Panc1 (cell line): ENCODE data around the gene ROR1. TPM values are rescaled to one million over a fixed set of nuclear protein-coding genes. Genes with fewer than 3 reads are reported as not detected.

ENCODE experiments used
- ATAC-seq: fragments of 200-7000 bp; cut with Tn5 transposase; 2 replicates; pipeline ENCODE4 v1.9.1; 2020; ENCODE audit warnings: mild to moderate bottlenecking, moderate library complexity
- BruUV-seq: library from RNA; stranded (reverse); fragments of 400-500 nt; replicated peaks from 2 replicates; lab custom pipeline; 2021; lab: Mats Ljungman, UMichigan
- CTCF ChIA-PET: fragments of 300-600 bp; sonication (Branson Sonifier 250); formaldehyde crosslinking; loops from one replicate; lab custom pipeline; 2022; ENCODE audit warnings: antibody characterized with exemption; lab: Charles Lee
- POLR2A ChIA-PET: fragments of 300-600 bp; sonication (Branson Sonifier 250); formaldehyde crosslinking; loops from one replicate; lab custom pipeline; 2022; ENCODE audit warnings: antibody characterized with exemption; lab: Charles Lee
- DNase-seq: peaks from one replicate; pipeline ENCODE4 v3.0.0-alpha.2; 2010; ENCODE audit warnings: low read depth, low spot score
- H3K27ac ChIP-seq: 2 replicates; pipeline ENCODE4 v1.5.1; 2011; ENCODE audit warnings: mild to moderate bottlenecking, low read length, inconsistent platforms
- H3K27me3 ChIP-seq: fragments of 200-500 bp; sonication (Bioruptor generic); 2 replicates; pipeline ENCODE4 v1.6.0; 2014; ENCODE audit warnings: low read length, inconsistent platforms; ENCODE audit not compliant: control insufficient read depth, insufficient read depth
- H3K36me3 ChIP-seq: fragments of 200-500 bp; sonication (Bioruptor generic); 2 replicates; pipeline ENCODE4 v1.5.1; 2014; ENCODE audit warnings: inconsistent platforms, mild to moderate bottlenecking, low read length, moderate library complexity; ENCODE audit not compliant: control insufficient read depth, insufficient read depth
- H3K4me1 ChIP-seq: 2 replicates; pipeline ENCODE4 v1.5.1; 2011; ENCODE audit warnings: inconsistent platforms, mild to moderate bottlenecking, low read length, moderate library complexity; ENCODE audit not compliant: control insufficient read depth, insufficient read depth
- H3K4me3 ChIP-seq, 2 experiments: 2 replicates each; pipeline ENCODE4 v1.5.1; 2011 to 2012; ENCODE audit warnings: low read depth in 2 of 2, low read length in 2 of 2, mild to moderate bottlenecking in 2 of 2, inconsistent platforms in 1 of 2, moderate library complexity in 1 of 2
- H3K9me3 ChIP-seq: fragments of 200-500 bp; sonication (Bioruptor generic); 2 replicates; pipeline ENCODE4 v1.5.1; 2014; ENCODE audit warnings: low read depth, mild to moderate bottlenecking, inconsistent platforms, low read length, moderate library complexity; ENCODE audit not compliant: control insufficient read depth, insufficient read depth
- POLR2AphosphoS5 ChIP-seq: IDR thresholded peaks from 2 replicates; pipeline ENCODE4 v1.6.1; 2012; ENCODE audit warnings: mild to moderate bottlenecking, low read depth, low read length, moderate library complexity
- SIN3A ChIP-seq: IDR thresholded peaks from 2 replicates; pipeline ENCODE4 v1.6.1; 2012; ENCODE audit warnings: low read depth, mild to moderate bottlenecking, low read length, moderate library complexity, borderline replicate concordance; ENCODE audit not compliant: insufficient read depth
- TCF7L2 ChIP-seq: IDR thresholded peaks from 2 replicates; pipeline ENCODE4 v1.6.1; 2011; ENCODE audit warnings: mild to moderate bottlenecking, low read depth, low read length, inconsistent platforms
- in situ Hi-C: cut with HindIII; loops from 2 replicates; pipeline ENCODE4 v1.10.0; 2016; ENCODE audit warnings: low sequenced_read_pairs, low pct_unique_long_range_greater_than_20kb
- intact Hi-C: fragments of 100-400 bp; cut with micrococcal nuclease; formaldehyde crosslinking; loops from one replicate; pipeline ENCODE4 v1.10.0; 2022; ENCODE audit not compliant: unreplicated experiment
- total RNA-seq: library from RNA; stranded (reverse); gene quantifications from one replicate; pipeline ENCODE4 v1.2.1, GENCODE V29; 2021; ENCODE audit not compliant: unreplicated experiment
- TF ChIP-seq, protein P1 (sequence below): fragments of 450-650 bp; IDR thresholded peaks from 2 replicates; pipeline ENCODE4 v1.5.1; 2017; ENCODE audit warnings: mild to moderate bottlenecking
- TF ChIP-seq, protein P2 (sequence below), 2 experiments: IDR thresholded peaks; 2 replicates each; pipeline ENCODE4 v1.6.1; 2011 to 2012; ENCODE audit warnings: low read depth in 2 of 2, control low read depth in 1 of 2, low read length in 1 of 2, mild to moderate bottlenecking in 1 of 2, moderate library complexity in 1 of 2; ENCODE audit not compliant: insufficient read depth in 1 of 2

The ROR1 gene
- total RNA-seq, 1 experiment from 2014 or later, result 19.3 TPM

DNA sequence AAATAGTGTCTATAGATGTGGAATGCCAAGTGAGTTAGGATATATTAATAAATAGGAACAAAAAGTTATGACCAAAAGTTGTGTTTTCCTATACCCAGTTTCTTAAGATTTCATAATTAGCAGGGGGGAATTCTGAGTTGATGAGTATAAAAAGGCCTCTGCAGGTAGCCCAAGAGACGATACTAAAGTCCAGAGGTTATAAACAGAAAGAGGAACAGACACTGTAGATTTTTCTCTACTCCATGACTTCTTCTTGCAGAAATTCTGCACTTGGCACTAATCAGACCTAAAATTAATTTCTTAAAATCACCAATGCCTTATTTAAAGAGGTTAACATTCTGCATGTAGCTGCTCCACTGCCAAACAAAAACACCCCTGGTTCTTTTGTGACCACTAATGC is 62.6 kb downstream of the ROR1 start:
- ATAC-seq, result no peak
- no peak for DNase-seq
- in situ Hi-C loops, result no loop called here
- CTCF ChIA-PET, result no interaction called here
- H3K27me3 ChIP-seq, result no peaks in the 10 kb centered on the region
- POLR2A ChIA-PET, result no interaction called here
- BruUV-seq, result TSS peak; percentile 19
- H3K36me3 ChIP-seq, result no peaks in the 10 kb centered on the region
- TF ChIP-seq TCF7L2, result no peak
- TF ChIP-seq, protein P1, sequence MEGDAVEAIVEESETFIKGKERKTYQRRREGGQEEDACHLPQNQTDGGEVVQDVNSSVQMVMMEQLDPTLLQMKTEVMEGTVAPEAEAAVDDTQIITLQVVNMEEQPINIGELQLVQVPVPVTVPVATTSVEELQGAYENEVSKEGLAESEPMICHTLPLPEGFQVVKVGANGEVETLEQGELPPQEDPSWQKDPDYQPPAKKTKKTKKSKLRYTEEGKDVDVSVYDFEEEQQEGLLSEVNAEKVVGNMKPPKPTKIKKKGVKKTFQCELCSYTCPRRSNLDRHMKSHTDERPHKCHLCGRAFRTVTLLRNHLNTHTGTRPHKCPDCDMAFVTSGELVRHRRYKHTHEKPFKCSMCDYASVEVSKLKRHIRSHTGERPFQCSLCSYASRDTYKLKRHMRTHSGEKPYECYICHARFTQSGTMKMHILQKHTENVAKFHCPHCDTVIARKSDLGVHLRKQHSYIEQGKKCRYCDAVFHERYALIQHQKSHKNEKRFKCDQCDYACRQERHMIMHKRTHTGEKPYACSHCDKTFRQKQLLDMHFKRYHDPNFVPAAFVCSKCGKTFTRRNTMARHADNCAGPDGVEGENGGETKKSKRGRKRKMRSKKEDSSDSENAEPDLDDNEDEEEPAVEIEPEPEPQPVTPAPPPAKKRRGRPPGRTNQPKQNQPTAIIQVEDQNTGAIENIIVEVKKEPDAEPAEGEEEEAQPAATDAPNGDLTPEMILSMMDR, result no peak
- TF ChIP-seq, protein P2, sequence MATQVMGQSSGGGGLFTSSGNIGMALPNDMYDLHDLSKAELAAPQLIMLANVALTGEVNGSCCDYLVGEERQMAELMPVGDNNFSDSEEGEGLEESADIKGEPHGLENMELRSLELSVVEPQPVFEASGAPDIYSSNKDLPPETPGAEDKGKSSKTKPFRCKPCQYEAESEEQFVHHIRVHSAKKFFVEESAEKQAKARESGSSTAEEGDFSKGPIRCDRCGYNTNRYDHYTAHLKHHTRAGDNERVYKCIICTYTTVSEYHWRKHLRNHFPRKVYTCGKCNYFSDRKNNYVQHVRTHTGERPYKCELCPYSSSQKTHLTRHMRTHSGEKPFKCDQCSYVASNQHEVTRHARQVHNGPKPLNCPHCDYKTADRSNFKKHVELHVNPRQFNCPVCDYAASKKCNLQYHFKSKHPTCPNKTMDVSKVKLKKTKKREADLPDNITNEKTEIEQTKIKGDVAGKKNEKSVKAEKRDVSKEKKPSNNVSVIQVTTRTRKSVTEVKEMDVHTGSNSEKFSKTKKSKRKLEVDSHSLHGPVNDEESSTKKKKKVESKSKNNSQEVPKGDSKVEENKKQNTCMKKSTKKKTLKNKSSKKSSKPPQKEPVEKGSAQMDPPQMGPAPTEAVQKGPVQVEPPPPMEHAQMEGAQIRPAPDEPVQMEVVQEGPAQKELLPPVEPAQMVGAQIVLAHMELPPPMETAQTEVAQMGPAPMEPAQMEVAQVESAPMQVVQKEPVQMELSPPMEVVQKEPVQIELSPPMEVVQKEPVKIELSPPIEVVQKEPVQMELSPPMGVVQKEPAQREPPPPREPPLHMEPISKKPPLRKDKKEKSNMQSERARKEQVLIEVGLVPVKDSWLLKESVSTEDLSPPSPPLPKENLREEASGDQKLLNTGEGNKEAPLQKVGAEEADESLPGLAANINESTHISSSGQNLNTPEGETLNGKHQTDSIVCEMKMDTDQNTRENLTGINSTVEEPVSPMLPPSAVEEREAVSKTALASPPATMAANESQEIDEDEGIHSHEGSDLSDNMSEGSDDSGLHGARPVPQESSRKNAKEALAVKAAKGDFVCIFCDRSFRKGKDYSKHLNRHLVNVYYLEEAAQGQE (IDR thresholded peaks at IDR 0.05; ENCODE audit: insufficient read depth in 1 of 2, low read depth in 2 of 2, low read length in 1 of 2), result no peak
- H3K4me3 ChIP-seq, result no peak overlapping the region
- H3K9me3 ChIP-seq, result no peaks in the 10 kb centered on the region
- no peak overlapping the region for H3K27ac ChIP-seq
- peaks cover 3% of the 10 kb centered on the region; the same call in 1 of the 2 replicates for H3K4me1 ChIP-seq
- intact Hi-C loops, result no loop called here

DNA sequence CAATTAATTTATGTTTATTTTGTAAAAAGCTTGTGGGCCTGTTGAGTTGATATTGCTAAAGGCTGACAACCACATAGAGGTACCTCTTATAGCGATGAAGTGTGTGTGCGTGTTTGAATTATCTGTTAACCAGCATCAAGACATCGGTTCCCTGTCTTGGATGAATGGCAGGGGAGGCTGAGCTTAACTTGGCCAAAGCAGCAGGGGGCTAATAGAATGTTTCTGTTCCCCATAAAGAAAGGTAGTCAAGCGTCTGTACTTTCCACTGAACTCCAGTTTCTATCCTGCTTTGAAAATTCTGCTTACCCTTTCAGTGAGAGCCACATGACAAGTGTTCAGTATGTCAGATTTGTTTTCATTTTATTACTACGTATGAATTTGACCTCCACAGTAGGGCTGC is 63.0 kb downstream of the ROR1 start:
- DNase-seq, result no peak
- no TSS peak for BruUV-seq
- TF ChIP-seq SIN3A (no peak), POLR2AphosphoS5 (no peak), TCF7L2 (no peak)
- TF ChIP-seq, protein P2 (IDR thresholded peaks at IDR 0.05; ENCODE audit: insufficient read depth in 1 of 2, low read depth in 2 of 2, low read length in 1 of 2), result no peak
- TF ChIP-seq, protein P1, result no peak
- in situ Hi-C loops, result no loop called here
- Histone ChIP-seq H3K27me3 (no peaks in the 10 kb centered on the region), H3K9me3 (no peaks in the 10 kb centered on the region), H3K4me3 (no peak overlapping the region), H3K4me1 (peaks cover 3% of the 10 kb centered on the region; the same call in 1 of the 2 replicates), H3K36me3 (no peaks in the 10 kb centered on the region), H3K27ac (no peak overlapping the region)
- intact Hi-C loops, result no loop called here
- no peak for ATAC-seq
- ChIA-PET CTCF (interaction anchor here (1.1 kb wide), 1 partner anchor 301 kb away, joined by 4 read pairs; no protein-coding TSS in a partner anchor), POLR2A (no interaction called here)
